T47D (cell line): ENCODE data around the gene PNKD.
A peak's percentile ranks its signal among the peaks of the same experiment; 100 is the strongest.
"Not testable (repeated sequence)": the region's sequence is repeated elsewhere in the genome, so short reads cannot be mapped to it uniquely, and the experiment has no call there.

Experiments used
- DNase-seq, 2 experiments: peaks; one replicate each; pipeline versions ENCODE4 v3.0.0 to v3.0.0-alpha.2; 2011 to 2012; ENCODE audit warnings: low read depth in 1 of 2, low spot score in 1 of 2
- JUND ChIP-seq: IDR thresholded peaks from 2 replicates; pipeline ENCODE4 v1.6.1; 2012; ENCODE audit warnings: low read depth
- in situ Hi-C: cut with HindIII; loops from 2 replicates; pipeline ENCODE4 v1.10.0; 2016; ENCODE audit warnings: low sequenced_read_pairs, low pct_unique_long_range_greater_than_20kb

Gene PNKD

GRCh38 chr2:218311541-218312266 is 41.4 kb downstream of the PNKD start:
- DNase-seq, in situ Hi-C loops: not testable (repeated sequence)
- peak; percentile 42; the same call in 1 of the 2 replicates for TF ChIP-seq JUND

- TF ChIP-seq JUND = no peak
- in situ Hi-C loops = no loop called here
- peak in 1 of 2 experiments; percentile 72 for DNase-seq
These were observed 42.0 kb downstream of the PNKD start for GRCh38 chr2:218312267-218312756.

- in situ Hi-C loops = no loop called here
These were observed 43.0 kb downstream of the PNKD start for GRCh38 chr2:218313356-218313755.

GRCh38 chr2:218314764-218315163 is 44.4 kb downstream of the PNKD start:
- in situ Hi-C loops = not testable (repeated sequence)

More at GRCh38 chr2:218313356-218313755, 43.0 kb downstream of the PNKD start:
- DNase-seq = no peak
- TF ChIP-seq JUND = no peak

GRCh38 chr2:218315397-218315796 is 45.1 kb downstream of the PNKD start:
- no peak for TF ChIP-seq JUND
- in situ Hi-C loops = no loop called here
- DNase-seq = no peak

More at GRCh38 chr2:218314764-218315163, 44.4 kb downstream of the PNKD start:
- not testable (repeated sequence) for DNase-seq

- DNase-seq = no peak
- in situ Hi-C loops = no loop called here
- TF ChIP-seq JUND = no peak
These were observed 46.9 kb downstream of the PNKD start for GRCh38 chr2:218317303-218317630.

GRCh38 chr2:218317835-218318234 is 47.5 kb downstream of the PNKD start:
- DNase-seq = no peak
- in situ Hi-C loops = no loop called here
- TF ChIP-seq JUND = no peak

- no peak for TF ChIP-seq JUND
- in situ Hi-C loops = no loop called here
- no peak for DNase-seq
These were observed 47.9 kb downstream of the PNKD start for GRCh38 chr2:218318241-218318640.

- DNase-seq = no peak
- TF ChIP-seq JUND = no peak
- in situ Hi-C loops = no loop called here
These were observed 49.6 kb downstream of the PNKD start for GRCh38 chr2:218319813-218320365.

- in situ Hi-C loops = no loop called here
- TF ChIP-seq JUND = no peak
- DNase-seq = no peak
These were observed 50.5 kb downstream of the PNKD start for GRCh38 chr2:218320704-218321336.

GRCh38 chr2:218322768-218323525 is 52.6 kb downstream of the PNKD start:
- peak; percentile 56 to 86 for DNase-seq
- in situ Hi-C loops = no loop called here
- TF ChIP-seq JUND = no peak
